Erythroblast (primary cell): ENCODE results near the gene MYL6B.
A peak's percentile ranks its signal among the peaks of the same experiment; 100 is the strongest.
"Not testable (repeated sequence)": the region's sequence is repeated elsewhere in the genome, so short reads cannot be mapped to it uniquely, and the experiment has no call there.

Source experiments
- DNase-seq, 2 experiments: peaks; one replicate each; lab custom pipeline; 2025; lab: John Stamatoyannopoulos, UW
- GATA1 ChIP-seq: IDR thresholded peaks from 2 replicates; pipeline ENCODE4 v1.6.1; 2011; ENCODE audit warnings: low read depth, mild to moderate bottlenecking, control low read depth, low read length, moderate library complexity
- POLR2A ChIP-seq: IDR thresholded peaks from 2 replicates; pipeline ENCODE4 v1.6.1; 2011; ENCODE audit warnings: mild to moderate bottlenecking, low read length

Gene MYL6B

GRCh38 chr12:56152756-56153677 lies 630 bp downstream of the MYL6B start:
- no peak for DNase-seq
- no peak for TF ChIP-seq GATA1
- TF ChIP-seq POLR2A, result no peak

GRCh38 chr12:56153678-56154065 lies 1.3 kb downstream of the MYL6B start:
- no peak for TF ChIP-seq POLR2A
- TF ChIP-seq GATA1, result no peak
- no peak for DNase-seq

GRCh38 chr12:56154246-56154771 lies 1.9 kb downstream of the MYL6B start:
- TF ChIP-seq POLR2A (no peak), GATA1 (no peak)
- DNase-seq, result no peak

GRCh38 chr12:56154818-56155217 lies 2.4 kb downstream of the MYL6B start:
- TF ChIP-seq GATA1 (no peak), POLR2A (no peak)
- no peak for DNase-seq

- TF ChIP-seq GATA1, result no peak
- TF ChIP-seq POLR2A, result no peak
- DNase-seq, result no peak
Measured at GRCh38 chr12:56155256-56155845, 3.0 kb downstream of the MYL6B start.

- not testable (repeated sequence) for DNase-seq
Measured at GRCh38 chr12:56156464-56157200, 4.2 kb downstream of the MYL6B start.

GRCh38 chr12:56157201-56158028 lies 5.0 kb downstream of the MYL6B start:
- peak; percentile 74 to 76 for DNase-seq
- TF ChIP-seq POLR2A (no peak), GATA1 (no peak)

GRCh38 chr12:56158029-56158925 lies 5.9 kb downstream of the MYL6B start, which contains the start of gene MYL6:
Gene MYL6 (plus strand): TSS chr12:56158359. CDS start chr12:56158402, 43 bp downstream.
- peak; percentile 98 for DNase-seq
- TF ChIP-seq GATA1 (no peak), POLR2A (peak; percentile 98)

- DNase-seq, result peak; percentile 80
- TF ChIP-seq POLR2A, result no peak
Measured at GRCh38 chr12:56158926-56159461, 6.6 kb downstream of the MYL6B start.

GRCh38 chr12:56159482-56160192 lies 7.2 kb downstream of the MYL6B start:
- DNase-seq, result no peak
- TF ChIP-seq POLR2A (peak; percentile 7), GATA1 (no peak)

GRCh38 chr12:56160193-56160763 lies 7.9 kb downstream of the MYL6B start:
- DNase-seq, result no peak
- TF ChIP-seq POLR2A (no peak), GATA1 (no peak)
